ENCODE measurements around the gene SLCO1B3.

SLCO1B3 gene

GRCh38 chr12:20963303-20963702 is 152.8 kb downstream of the SLCO1B3 start:
- H3K9me3 ChIP-seq (ENCODE audit: insufficient read depth, low read length) = no peaks in the 10 kb centered on the region
- no peak overlapping the region for H2AFZ ChIP-seq (ENCODE audit: low read depth, low read length)
- H3K4me3 ChIP-seq (ENCODE audit: low read length) = no peak overlapping the region
- H4K20me1 ChIP-seq (ENCODE audit: insufficient read depth, low read length) = no peaks in the 10 kb centered on the region
- H3K27me3 ChIP-seq (ENCODE audit: low read depth, low read length) = no peaks in the 10 kb centered on the region
- H3K36me3 ChIP-seq (replicated peaks; ENCODE audit: low read depth, low read length) = no peaks in the 10 kb centered on the region
- no peaks in the 10 kb centered on the region for H3K4me1 ChIP-seq (ENCODE audit: low read length)
- no peak overlapping the region for H3K9ac ChIP-seq (ENCODE audit: low read length)
- TF ChIP-seq CTCF (IDR thresholded peaks at IDR 0.05; ENCODE audit: low read depth, low read length) = no peak
- H3K27ac ChIP-seq (ENCODE audit: low read length) = no peak overlapping the region
- no peak overlapping the region for H3K4me2 ChIP-seq (ENCODE audit: low read length)
- H3K79me2 ChIP-seq (ENCODE audit: low read length) = no peaks in the 10 kb centered on the region

- Histone ChIP-seq H3K9me3 (ENCODE audit: insufficient read depth, low read length) (no peaks in the 10 kb centered on the region), H3K9ac (ENCODE audit: low read length) (no peak overlapping the region), H3K4me1 (ENCODE audit: low read length) (no peaks in the 10 kb centered on the region), H2AFZ (ENCODE audit: low read depth, low read length) (no peak overlapping the region), H3K27me3 (ENCODE audit: low read depth, low read length) (no peaks in the 10 kb centered on the region), H3K79me2 (ENCODE audit: low read length) (no peaks in the 10 kb centered on the region), H3K27ac (ENCODE audit: low read length) (no peak overlapping the region), H3K4me2 (ENCODE audit: low read length) (no peak overlapping the region), H4K20me1 (ENCODE audit: insufficient read depth, low read length) (no peaks in the 10 kb centered on the region), H3K4me3 (ENCODE audit: low read length) (no peak overlapping the region), H3K36me3 (replicated peaks; ENCODE audit: low read depth, low read length) (no peaks in the 10 kb centered on the region)
- TF ChIP-seq CTCF (IDR thresholded peaks at IDR 0.05; ENCODE audit: low read depth, low read length) (no peak), EZH2phosphoT487 (IDR thresholded peaks at IDR 0.05; ENCODE audit: low read depth) (no peak)
These were observed 153.3 kb downstream of the SLCO1B3 start for GRCh38 chr12:20963762-20964161.
